CD4-positive, alpha-beta T cell treated with Interleukin-10 for 1 hour (primary cell): Measurements from ENCODE around the gene CRB3.
"Not testable (repeated sequence)": the region's sequence is repeated elsewhere in the genome, so short reads cannot be mapped to it uniquely, and the experiment has no call there.

Experiments used
- DNase-seq: peaks from one replicate; pipeline ENCODE4 v3.0.0-alpha.2; 2020

The CRB3 gene

GRCh38 chr19:6464070-6464873 is at the start of gene CRB3:
Gene CRB3 (plus strand): TSS chr19:6464271. CDS start chr19:6464702, 431 bp downstream.
- peak; percentile 69 for DNase-seq

DNA sequence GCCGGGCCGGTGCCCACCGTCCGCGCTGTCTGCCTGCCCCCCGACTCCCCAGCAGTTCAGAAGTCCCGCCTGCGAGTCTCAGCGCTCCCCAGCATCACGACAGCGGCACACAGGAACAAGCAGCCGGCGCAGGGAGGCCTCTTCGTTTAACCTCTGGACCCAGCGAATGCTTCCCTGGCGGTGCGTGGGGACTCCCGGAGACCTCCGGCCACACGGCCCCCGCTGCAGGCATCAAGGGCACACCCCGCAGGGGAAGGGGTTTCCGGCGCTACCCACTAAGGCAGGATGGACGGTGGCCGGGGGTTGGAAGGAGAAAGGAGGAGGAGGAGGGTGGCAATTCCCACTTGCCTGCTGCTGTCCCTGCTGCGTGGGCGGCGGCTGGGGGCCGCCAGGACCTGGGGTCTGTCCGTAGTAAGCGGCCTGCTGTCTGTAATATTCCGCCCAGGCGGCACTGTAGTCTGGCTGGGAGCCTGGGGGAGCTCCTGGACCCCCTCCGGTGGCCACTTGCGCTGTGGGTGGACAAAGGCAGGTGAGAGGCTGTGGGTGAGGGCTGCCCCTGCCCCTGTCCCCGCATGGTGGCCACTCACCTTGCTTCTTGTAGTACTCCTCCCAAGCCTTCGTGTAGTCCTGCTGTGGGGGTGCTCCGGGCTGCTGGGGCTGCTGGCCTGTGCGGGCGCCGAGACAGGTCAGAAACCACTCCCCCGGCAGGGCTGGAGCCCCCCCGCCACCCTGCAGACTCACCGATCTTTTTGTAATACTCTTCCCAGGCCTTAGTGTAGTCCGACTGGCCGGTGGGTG is 49.1 kb upstream of the CRB3 start:
- no peak for DNase-seq

DNA sequence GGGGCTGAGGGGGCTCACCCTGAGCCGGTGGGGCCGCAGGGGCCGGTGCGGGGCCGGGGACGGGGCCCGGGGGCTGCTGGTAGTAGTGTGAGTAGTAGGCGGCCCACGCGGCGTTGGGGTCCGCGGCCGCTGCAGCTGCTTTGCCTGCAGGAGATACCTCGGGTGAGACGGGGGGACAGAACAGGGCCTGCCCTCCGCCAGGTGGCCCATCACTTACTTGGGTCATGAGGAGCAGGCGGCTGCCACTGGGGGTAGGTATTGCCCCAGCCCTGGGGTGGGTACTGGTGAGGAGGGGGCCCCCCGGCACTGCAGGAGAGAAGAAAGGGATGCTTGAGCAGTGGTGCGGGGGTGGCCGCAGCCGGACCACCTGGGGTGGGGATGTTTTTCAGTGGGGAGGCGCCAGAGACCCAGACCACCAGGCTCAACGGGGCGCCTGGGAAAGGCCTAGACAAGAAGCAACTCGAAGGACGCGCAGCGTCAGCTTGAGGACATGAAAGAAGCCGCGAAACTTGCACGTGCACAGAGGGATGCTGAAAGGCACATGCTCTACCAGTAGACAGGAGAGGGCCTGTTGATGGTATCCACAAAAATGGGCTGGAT is 48.4 kb upstream of the CRB3 start:
- DNase-seq, result no peak

GRCh38 chr19:6416658-6417405 is 47.2 kb upstream of the CRB3 start:
- DNase-seq, result no peak

GRCh38 chr19:6417713-6418561 is 46.1 kb upstream of the CRB3 start:
- DNase-seq, result no peak

GRCh38 chr19:6418562-6418932 is 45.5 kb upstream of the CRB3 start:
- DNase-seq, result no peak

- no peak for DNase-seq
Measured at GRCh38 chr19:6421075-6422014, 42.7 kb upstream of the CRB3 start.

- DNase-seq, result peak; percentile 27
Measured at GRCh38 chr19:6423499-6424194, 40.4 kb upstream of the CRB3 start.

DNA sequence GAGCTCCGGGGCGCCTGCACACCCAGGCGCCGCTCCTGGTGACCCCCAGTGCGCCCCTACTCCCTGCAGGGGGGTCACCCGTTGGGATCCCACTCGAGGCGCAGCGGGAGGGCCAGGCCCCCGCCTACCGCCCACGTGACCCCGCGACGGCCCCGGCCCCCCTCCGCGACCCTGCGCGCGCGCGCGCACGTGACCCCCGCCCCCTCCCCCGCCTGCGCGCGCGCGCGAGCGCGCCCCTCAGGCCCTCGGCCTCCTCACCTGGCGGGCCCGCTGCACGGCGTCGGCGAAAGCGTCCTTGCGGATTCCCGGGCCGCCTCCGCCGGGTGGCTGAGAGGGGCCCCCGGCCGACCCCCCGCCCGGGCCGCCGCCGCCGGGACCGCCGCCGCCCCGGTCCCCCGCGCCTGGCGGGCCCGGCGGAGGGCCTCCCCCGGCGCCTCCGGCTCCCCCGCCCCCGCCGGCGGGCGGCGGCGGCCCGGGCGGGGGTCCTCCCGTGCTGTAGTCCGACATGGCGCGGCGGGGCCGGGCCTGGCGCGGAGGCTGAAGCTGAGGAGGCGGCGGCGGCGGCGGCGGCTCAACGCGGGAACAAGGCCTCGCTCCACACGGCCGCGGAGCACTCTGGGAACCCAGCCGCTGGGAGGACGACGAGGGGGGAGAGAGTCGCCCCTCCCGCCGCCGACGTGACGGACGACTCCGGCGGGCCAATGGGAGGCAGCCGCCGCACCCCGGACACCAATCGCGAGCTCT is 39.7 kb upstream of the CRB3 start, which contains the start of gene KHSRP:
KHSRP (minus strand) TSS at position 617 of the 744 bp plus-strand sequence; CDS start at position 507, 110 bp downstream.
- DNase-seq, result peak; percentile 32

DNA sequence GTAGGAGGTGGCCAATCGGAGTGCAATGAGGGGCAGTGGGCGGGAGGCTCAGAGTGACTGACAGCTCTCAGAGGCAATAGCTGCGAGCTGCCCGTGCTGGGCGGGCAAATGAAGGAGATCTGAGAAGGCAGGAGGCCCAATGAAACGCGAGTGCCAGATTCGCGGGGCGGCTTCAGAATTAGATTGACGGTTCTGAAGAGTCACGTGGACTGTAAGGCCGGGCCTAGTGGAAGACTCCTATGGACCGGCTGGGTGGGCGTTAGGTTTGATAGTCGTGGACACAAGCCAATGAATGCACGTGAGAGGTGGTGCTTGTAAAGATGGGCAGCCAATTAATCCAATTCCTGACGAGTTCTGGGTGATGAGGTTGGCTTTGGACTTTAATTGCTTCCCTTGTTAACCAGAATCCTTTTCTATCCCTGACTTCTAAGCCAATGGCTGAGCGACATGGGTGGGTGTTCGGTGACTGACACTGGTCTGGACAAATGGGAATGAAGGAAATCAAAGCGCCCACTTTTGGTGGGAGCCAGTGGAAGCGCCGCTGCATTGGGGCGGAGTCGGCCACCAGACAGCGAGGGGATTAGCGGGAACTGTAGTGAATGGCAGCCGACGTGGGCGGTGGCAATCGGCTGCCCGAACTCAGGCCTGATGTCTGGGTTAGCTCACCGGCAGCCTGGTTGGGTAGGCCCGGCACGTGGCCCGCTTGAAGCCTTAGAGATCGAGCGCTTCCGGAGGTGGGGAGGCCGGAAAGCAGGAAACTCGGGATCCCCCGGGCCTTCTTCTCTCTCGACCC is 38.9 kb upstream of the CRB3 start:
- DNase-seq, result peak; percentile 100

DNA sequence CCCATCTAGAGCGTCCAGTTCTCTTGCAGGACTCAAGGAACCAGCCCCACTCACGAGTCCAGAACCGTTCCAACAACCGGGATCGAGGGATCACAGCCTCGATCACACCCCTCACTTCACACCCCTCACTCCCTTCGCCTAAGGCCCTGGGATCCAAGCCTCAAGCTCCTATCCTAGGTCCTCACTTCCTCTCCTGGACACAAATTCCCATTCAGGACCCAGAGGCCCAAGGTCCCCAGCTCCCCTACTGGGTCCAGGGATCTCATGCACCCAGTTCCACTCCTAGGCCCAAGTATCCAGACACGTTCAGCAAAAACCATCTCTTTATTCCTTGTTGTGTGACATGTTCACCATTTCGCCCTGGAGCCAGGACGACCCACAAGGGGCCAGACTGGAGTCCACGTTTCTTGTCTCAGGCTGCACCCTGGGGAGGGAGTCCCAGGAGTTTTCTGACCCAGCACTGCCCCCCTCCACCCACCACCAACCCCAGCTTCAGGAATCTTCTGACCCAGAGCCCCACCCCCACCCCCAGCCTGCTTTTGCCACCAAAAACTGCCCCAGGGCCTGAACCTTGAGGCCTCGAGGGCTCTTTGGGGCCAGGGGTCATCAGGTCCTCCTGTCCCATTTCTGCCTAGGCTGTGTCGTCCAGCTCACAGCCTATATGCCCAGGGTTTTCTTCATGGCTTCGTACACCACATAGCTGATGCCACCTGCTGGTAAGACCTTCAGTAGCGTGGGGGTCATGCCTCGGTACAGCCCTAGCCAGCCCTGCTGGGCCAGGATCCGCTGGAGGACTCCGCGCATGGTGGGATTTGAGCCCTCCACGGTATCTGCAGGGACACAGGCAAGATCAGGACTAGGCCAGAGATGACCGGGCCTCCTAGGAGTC is 38.1 kb upstream of the CRB3 start:
- peak; percentile 5 for DNase-seq

DNA sequence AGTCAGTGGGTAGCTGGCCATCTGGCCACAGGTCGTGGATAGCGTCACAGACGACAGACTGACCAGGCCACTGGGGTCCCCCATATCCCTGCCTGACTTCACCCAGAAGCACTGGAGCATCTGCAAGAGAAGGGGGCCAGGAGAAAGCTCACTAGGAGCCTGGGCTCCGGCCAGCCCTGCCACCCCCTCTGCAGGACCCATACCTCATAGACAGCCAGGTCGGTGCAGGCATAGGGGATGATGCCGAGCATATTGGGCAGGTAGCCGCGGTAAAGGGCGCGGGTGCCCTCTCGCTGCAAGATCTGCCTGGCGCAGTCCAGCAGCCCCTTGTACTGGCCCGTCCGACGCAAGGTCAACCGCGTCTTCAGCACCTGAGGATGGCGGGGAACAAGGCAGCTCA is 36.9 kb upstream of the CRB3 start:
- DNase-seq, result no peak

DNA sequence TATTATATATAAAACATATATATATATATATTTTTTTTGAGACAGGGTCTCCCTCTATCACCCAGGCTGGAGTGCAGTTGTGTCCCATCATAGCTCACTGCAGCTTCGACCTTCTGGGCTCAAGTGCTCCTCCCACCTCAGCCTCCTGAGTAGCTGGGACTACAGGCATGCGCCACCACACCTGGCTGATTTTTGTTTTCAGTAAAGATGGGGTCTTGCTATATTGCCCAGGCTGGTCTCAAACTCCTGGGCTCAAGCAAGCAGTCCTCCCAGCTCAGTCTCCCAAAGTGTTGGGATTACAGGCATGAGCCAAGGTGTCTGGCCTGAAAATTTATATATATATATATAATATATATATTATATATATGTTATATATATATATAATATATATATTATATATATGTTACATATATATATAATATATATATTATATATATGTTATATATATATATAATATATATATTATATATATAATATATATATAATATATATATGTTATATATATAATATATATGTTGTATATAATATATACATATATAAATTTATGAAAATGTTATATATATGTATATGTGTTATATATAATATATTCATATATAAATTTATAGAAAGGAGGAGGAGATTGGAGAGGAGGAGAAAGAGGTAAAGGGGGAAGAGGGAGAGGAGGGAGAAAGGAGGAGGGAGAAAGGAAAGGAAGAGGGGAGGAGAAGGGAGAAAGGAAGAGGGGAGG is 35.2 kb upstream of the CRB3 start:
- DNase-seq, result not testable (repeated sequence)

- DNase-seq, result no peak
Measured at GRCh38 chr19:6429419-6430221, 34.5 kb upstream of the CRB3 start.

GRCh38 chr19:6431891-6432290 is 32.2 kb upstream of the CRB3 start:
- no peak for DNase-seq

GRCh38 chr19:6433165-6433564 is 30.9 kb upstream of the CRB3 start:
- no peak for DNase-seq
